Stimulated activated CD4-positive, alpha-beta T cell treated with anti-CD3 and anti-CD28 coated beads, Interleukin-2, amount 100 ng/mL, for 4 hours (primary cell): ENCODE results near the gene ZNF155.

Experiments used
- DNase-seq: peaks from one replicate; pipeline ENCODE4 v3.0.0-alpha.2; 2020; ENCODE audit warnings: low read depth

The ZNF155 gene

GRCh38 chr19:44005973-44006372 is 22.0 kb downstream of the ZNF155 start:
- no peak for DNase-seq

DNA sequence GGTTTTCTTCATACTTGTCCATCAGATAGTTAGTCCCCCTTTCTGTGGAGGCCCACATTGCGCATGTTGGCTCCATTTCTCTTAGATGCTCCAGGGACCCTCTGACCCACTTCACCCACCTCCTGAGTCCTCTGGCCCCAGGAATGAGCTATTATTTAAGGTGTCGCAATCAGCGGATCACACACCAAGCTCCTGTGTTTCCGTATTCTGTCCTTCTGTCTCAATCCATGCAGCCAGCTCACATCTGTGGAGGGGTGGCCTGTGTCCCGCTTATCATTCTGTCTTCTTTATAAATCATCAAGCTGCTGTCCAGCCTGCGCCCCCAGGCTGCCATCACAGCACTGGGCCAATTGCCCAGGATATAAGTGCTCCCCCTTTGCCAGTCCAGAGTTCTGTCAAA is 23.5 kb downstream of the ZNF155 start:
- no peak for DNase-seq

DNA sequence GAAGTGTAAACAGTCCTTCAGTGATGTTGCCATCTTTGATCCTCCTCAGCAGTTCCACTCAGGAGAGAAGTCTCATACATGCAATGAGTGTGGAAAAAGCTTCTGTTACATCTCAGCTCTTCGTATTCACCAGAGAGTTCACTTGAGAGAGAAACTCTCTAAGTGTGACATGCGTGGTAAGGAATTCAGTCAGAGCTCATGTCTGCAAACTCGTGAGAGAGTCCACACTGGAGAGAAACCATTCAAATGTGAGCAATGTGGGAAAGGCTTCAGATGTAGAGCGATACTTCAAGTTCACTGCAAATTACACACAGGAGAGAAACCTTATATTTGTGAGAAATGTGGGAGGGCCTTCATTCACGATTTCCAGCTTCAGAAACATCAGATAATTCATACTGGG is 26.5 kb downstream of the ZNF155 start:
- no peak for DNase-seq

- no peak for DNase-seq
These were observed 35.5 kb downstream of the ZNF155 start for GRCh38 chr19:44019498-44019897.

DNA sequence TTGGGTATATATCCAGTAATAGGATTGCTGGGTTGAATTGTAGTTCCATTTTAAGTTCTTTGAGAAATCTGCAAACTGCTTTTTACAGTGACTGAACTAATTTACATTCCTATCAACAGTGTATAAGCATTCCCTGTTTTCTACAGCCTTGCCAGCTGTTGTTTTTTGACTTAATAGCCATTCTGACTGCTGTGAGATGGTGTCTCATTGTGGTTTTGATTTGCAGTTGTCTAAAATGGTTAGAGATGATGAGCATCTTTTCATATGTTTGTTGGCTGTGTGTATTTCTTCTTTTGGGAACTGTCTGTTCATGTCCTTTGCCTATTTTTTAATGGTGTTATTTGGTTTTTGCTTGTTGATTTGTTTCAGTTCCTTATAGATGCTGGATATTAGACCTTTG is 37.2 kb downstream of the ZNF155 start:
- DNase-seq = no peak

DNA sequence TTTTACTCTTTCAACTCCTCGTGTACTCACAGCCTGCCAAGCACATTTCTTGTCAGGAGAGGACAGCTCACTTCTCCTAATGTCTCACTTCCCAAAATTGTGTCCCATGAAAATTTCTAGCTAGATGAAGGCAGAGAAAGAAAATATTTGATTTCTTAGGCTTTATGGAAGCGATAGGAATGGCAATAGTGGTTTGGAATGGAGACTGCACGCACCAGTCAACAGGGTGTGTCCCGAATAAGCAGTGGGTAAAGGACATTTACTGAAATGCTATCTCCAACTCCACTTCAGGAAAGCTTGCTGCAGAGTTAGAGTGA is 40.9 kb downstream of the ZNF155 start:
- no peak for DNase-seq

DNA sequence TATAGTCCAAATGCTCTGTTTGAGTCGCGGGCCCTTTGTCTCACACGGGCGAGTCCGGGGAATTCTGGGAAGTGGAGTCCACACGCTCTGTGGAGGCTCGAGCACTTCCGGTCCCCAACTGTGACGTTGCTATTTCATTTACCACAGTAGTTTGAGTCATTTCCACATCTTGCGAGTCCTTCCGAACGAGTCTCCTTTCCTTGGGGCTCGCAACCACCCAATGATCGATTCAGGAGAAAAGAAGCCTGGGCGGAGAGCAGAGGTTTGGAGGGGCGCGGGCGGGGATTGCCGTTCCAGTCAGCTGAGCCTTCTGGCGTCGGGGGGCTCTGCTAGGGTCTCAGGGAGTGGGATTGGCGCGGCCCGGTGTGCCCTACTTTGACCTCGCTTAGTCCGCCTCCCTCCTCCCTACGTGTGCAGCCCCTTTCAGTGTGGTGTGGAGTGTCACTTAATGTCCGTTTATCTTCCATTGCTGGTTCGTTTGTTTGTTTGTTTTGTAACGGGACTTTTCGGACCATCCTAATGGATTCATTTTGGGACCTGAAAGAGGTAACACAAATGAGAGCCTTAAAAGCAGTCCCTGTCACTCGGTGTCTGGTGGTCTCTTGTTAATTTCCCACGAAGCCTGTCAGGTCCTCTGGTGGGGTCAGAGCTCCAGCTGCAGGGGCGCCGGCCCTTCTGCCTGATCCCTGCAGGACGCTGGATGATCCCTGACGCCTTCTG is 41.4 kb downstream of the ZNF155 start, which contains the start of gene ZNF222:
ZNF222 (plus strand) TSS at position 163 of the 720 bp plus-strand sequence; CDS start at position 221, 58 bp downstream.
- DNase-seq = peak; percentile 70

DNA sequence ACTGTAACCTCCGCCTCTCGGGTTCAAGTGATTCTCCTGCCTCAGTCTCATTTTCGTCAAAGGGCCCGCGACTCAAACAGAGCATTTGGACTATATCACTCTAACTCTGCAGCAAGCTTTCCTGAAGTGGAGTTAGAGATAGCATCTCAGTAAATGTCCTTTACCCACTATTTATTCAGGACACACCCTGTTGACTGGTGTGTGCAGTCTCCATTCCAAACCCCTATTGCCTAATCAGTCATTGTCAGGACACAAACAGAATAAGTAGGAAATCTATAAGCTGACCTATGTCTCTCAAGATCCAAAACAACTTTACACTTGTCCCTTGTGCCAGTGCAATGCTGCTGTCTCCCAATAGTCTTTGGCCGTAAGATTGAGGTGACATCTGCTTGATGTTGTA is 42.6 kb downstream of the ZNF155 start:
- DNase-seq = no peak

DNA sequence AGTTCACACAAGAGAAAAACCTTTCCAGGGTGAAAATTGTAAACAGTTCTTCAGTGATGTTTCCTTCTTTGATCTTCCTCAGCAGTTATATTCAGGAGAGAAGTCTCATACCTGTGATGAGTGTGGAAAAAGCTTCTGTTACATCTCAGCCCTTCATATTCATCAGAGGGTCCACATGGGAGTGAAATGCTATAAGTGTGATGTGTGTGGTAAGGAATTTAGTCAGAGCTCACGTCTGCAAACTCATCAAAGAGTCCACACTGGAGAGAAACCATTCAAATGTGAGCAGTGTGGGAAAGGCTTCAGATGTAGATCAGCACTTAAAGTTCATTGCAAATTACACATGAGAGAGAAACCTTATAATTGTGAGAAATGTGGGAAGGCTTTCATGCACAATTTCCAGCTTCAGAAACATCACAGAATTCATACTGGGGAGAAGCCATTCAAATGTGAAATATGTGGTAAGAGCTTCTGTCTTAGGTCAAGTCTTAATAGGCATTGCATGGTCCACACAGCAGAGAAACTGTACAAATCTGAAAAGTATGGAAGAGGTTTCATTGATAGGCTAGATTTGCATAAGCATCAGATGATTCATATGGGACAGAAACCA is 48.1 kb downstream of the ZNF155 start:
- DNase-seq = no peak

GRCh38 chr19:44042147-44042546 is 58.2 kb downstream of the ZNF155 start:
- no peak for DNase-seq
